ENCODE results near the gene TRIM75. TPM values are rescaled to one million over a fixed set of nuclear protein-coding genes. Genes with fewer than 3 reads are reported as not detected.

The TRIM75 gene
- total and polyA plus RNA-seq, 2 donors (not counting 3 experiments of a cell fraction or from before 2014, with no cell fraction given), result not detected

GRCh38 chr4:165010487-165010886 lies 43.2 kb upstream of the TRIM75 start:
- dilution Hi-C loops (cut with MboI; ENCODE audit: extremely low pct_ligation_motif_present, low sequenced_read_pairs), result no loop called here
- CTCF ChIA-PET, result no interaction called here

GRCh38 chr4:165010991-165011390 lies 42.7 kb upstream of the TRIM75 start:
- Histone ChIP-seq H3K9me3 (replicated peaks; ENCODE audit: control insufficient read depth, insufficient read depth, low read length) (no peaks in the 10 kb centered on the region), H3K4me2 (ENCODE audit: insufficient read depth, low read length) (no peak overlapping the region), H3K9ac (replicated peaks; ENCODE audit: extremely low read depth, insufficient read depth, low read length) (no peak overlapping the region), H3K27me3 (ENCODE audit: control insufficient read depth in 2 of 2, insufficient read depth in 2 of 2, low read length in 2 of 2) (no peaks in the 10 kb centered on the region), H3K79me2 (ENCODE audit: control insufficient read depth, insufficient read depth, low read length) (no peaks in the 10 kb centered on the region), H4K20me1 (replicated peaks; ENCODE audit: control insufficient read depth, extremely low read depth, insufficient read depth, low read length) (no peaks in the 10 kb centered on the region), H3K9me1 (replicated peaks; ENCODE audit: control insufficient read depth, extremely low read depth, insufficient read depth, low read length) (no peaks in the 10 kb centered on the region), H2AFZ (ENCODE audit: low read depth, low read length) (no peak overlapping the region), H3K4me3 (replicated peaks in 1 of 3; ENCODE audit: insufficient read depth in 1 of 3, low read depth in 1 of 3, low read length in 3 of 3) (no peak overlapping the region), H3K27ac (ENCODE audit: insufficient read depth, low read depth, low read length) (no peak overlapping the region), H3K4me1 (ENCODE audit: control insufficient read depth, extremely low read depth, insufficient read depth, low read length) (no peaks in the 10 kb centered on the region), H3K36me3 (ENCODE audit: control insufficient read depth in 2 of 2, extremely low read depth in 1 of 2, insufficient read depth in 2 of 2, low read length in 2 of 2) (no peaks in the 10 kb centered on the region)
- ChIA-PET CTCF (no interaction called here), POLR2A (no interaction called here)
- TF ChIP-seq FOS (IDR thresholded peaks at IDR 0.05; ENCODE audit: borderline replicate concordance, insufficient read depth, low read length), result no peak
- no peak for TF ChIP-seq POLR2A (IDR thresholded peaks at IDR 0.05; ENCODE audit: low read depth, low read length)
- TF ChIP-seq POLR2AphosphoS5 (IDR thresholded peaks at IDR 0.05; ENCODE audit: insufficient read depth, low read depth, low read length), result no peak
- no peak for TF ChIP-seq EZH2 (IDR thresholded peaks at IDR 0.05; ENCODE audit: borderline replicate concordance, low read depth, low read length, severe bottlenecking)
- no peak for TF ChIP-seq JUN (IDR thresholded peaks at IDR 0.05; ENCODE audit: borderline replicate concordance, insufficient read depth, insufficient read length, low read depth)
- TF ChIP-seq MAX (IDR thresholded peaks at IDR 0.05; ENCODE audit: insufficient read depth, insufficient read length), result no peak
- no peak for DNase-seq (ENCODE audit: low read depth, low spot score)
- no TSS peak for BruUV-seq (replicated peaks)
- no peak for FAIRE-seq
- dilution Hi-C loops (cut with MboI; ENCODE audit: extremely low pct_ligation_motif_present, low sequenced_read_pairs), result no loop called here
- intact Hi-C loops (cut with micrococcal nuclease), result no loop called here

More at GRCh38 chr4:165010487-165010886, 43.2 kb upstream of the TRIM75 start:
- Histone ChIP-seq H3K27me3 (ENCODE audit: control insufficient read depth in 2 of 2, insufficient read depth in 2 of 2, low read length in 2 of 2) (no peaks in the 10 kb centered on the region), H3K27ac (ENCODE audit: insufficient read depth, low read depth, low read length) (no peak overlapping the region), H4K20me1 (replicated peaks; ENCODE audit: control insufficient read depth, extremely low read depth, insufficient read depth, low read length) (no peaks in the 10 kb centered on the region), H3K9ac (replicated peaks; ENCODE audit: extremely low read depth, insufficient read depth, low read length) (no peak overlapping the region), H3K79me2 (ENCODE audit: control insufficient read depth, insufficient read depth, low read length) (no peaks in the 10 kb centered on the region), H3K4me1 (ENCODE audit: control insufficient read depth, extremely low read depth, insufficient read depth, low read length) (no peaks in the 10 kb centered on the region), H3K9me3 (replicated peaks; ENCODE audit: control insufficient read depth, insufficient read depth, low read length) (no peaks in the 10 kb centered on the region), H3K4me3 (replicated peaks in 1 of 3; ENCODE audit: insufficient read depth in 1 of 3, low read depth in 1 of 3, low read length in 3 of 3) (no peak overlapping the region), H3K9me1 (replicated peaks; ENCODE audit: control insufficient read depth, extremely low read depth, insufficient read depth, low read length) (no peaks in the 10 kb centered on the region), H2AFZ (ENCODE audit: low read depth, low read length) (no peak overlapping the region), H3K4me2 (ENCODE audit: insufficient read depth, low read length) (no peak overlapping the region), H3K36me3 (ENCODE audit: control insufficient read depth in 2 of 2, extremely low read depth in 1 of 2, insufficient read depth in 2 of 2, low read length in 2 of 2) (no peaks in the 10 kb centered on the region)
- FAIRE-seq (no peak), DNase-seq (ENCODE audit: low read depth, low spot score) (no peak)
- intact Hi-C loops (cut with micrococcal nuclease), result no loop called here
- TF ChIP-seq MAX (IDR thresholded peaks at IDR 0.05; ENCODE audit: insufficient read depth, insufficient read length) (no peak), POLR2AphosphoS5 (IDR thresholded peaks at IDR 0.05; ENCODE audit: insufficient read depth, low read depth, low read length) (no peak), GATA2 (IDR thresholded peaks at IDR 0.05; ENCODE audit: insufficient read depth, insufficient read length, low read depth, low read length) (no peak), FOS (IDR thresholded peaks at IDR 0.05; ENCODE audit: borderline replicate concordance, insufficient read depth, low read length) (no peak), EZH2 (IDR thresholded peaks at IDR 0.05; ENCODE audit: borderline replicate concordance, low read depth, low read length, severe bottlenecking) (no peak), JUN (IDR thresholded peaks at IDR 0.05; ENCODE audit: borderline replicate concordance, insufficient read depth, insufficient read length, low read depth) (no peak)
- POLR2A ChIA-PET, result no interaction called here
- BruUV-seq (replicated peaks), result no TSS peak
